HL-60 (cell line): Measurements from ENCODE around the gene RBM33.

Experiments
- CTCF ChIP-seq: IDR thresholded peaks from one replicate; pipeline ENCODE4 v1.5.1; 2011; ENCODE audit warnings: low read length, control low read depth, inconsistent platforms; ENCODE audit not compliant: insufficient read depth
- GABPA ChIP-seq: IDR thresholded peaks from 2 replicates; pipeline ENCODE4 v1.6.1; 2012; ENCODE audit warnings: low read depth
- POLR2AphosphoS5 ChIP-seq: IDR thresholded peaks from 2 replicates; pipeline ENCODE4 v1.6.1; 2012; ENCODE audit warnings: low read depth
- REST ChIP-seq: IDR thresholded peaks from 2 replicates; pipeline ENCODE4 v1.6.1; 2012; ENCODE audit warnings: low read depth; ENCODE audit not compliant: insufficient replicate concordance

GRCh38 chr7:155711081-155711480, 66.6 kb downstream of the RBM33 start:
- TF ChIP-seq REST (no peak), CTCF (no peak), GABPA (no peak), POLR2AphosphoS5 (no peak)
